GM21381 (cell line): ENCODE measurements around the gene CNOT9.

Experiments used
- ATAC-seq: cut with Tn5 transposase; IDR thresholded peaks from one replicate; pipeline ENCODE4 v1.9.1; 2021; ENCODE audit warnings: mild to moderate bottlenecking, moderate library complexity; ENCODE audit not compliant: unreplicated experiment

The CNOT9 gene

GRCh38 chr2:218643751-218644310, 75.2 kb downstream of the CNOT9 start:
- ATAC-seq: no peak

GRCh38 chr2:218644721-218645120, 76.1 kb downstream of the CNOT9 start:
- no peak for ATAC-seq

GRCh38 chr2:218645126-218645525, 76.5 kb downstream of the CNOT9 start:
- no peak for ATAC-seq
